ENCODE data around the gene KLK6. TPM values are rescaled to one million over a fixed set of nuclear protein-coding genes. Genes with fewer than 3 reads are reported as not detected.

KLK6 gene
- total RNA-seq, 1 donor from 2014 or later: not detected

DNA sequence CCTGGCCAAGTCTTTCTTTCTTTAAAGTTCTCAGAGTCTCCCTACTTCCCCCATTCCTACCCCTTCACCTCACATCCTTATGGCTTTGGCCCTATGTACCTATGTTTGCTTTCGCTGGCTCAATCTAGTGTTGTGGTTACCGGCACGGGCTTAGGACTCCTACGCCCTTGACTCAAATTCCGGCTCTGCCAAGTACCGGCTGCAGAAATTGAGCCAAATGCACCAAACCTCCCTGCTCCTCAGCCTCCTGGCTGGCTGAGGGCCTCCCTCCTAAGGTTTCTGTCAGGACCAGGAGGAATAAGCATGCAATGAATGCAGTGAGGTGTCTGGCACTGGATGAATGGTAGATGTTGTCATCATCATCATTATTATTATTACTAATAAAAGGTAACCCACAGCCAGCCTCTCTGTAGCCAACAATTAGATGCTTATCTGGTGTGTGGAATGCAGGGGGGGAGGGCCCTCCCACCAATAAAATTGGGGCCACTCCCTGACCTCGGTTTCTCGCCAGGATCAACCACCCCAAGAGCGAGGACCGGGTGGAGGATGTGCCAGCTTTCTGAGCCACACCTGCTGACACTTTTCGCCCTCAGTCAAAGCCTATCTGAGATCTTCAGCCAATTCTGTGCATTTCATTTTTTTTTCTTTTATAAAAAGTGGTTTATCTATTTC lies 37.2 kb downstream of the KLK6 start:
- H3K27ac ChIP-seq: no peak overlapping the region
- peak; percentile 75 for ATAC-seq
- H3K9me3 ChIP-seq: no peaks in the 10 kb centered on the region
- intact Hi-C loops (cut with DNase I): no loop called here
- H3K27me3 ChIP-seq: peaks cover 32% of the 10 kb centered on the region
- H3K4me1 ChIP-seq: no peaks in the 10 kb centered on the region
- no peak for DNase-seq
- no peak overlapping the region for H3K4me3 ChIP-seq
- no peak for TF ChIP-seq CTCF (IDR thresholded peaks at IDR 0.05)
- H3K36me3 ChIP-seq: no peaks in the 10 kb centered on the region

- no peaks in the 10 kb centered on the region for H3K4me1 ChIP-seq
- H3K27ac ChIP-seq: no peak overlapping the region
- ATAC-seq (no peak), DNase-seq (no peak)
- intact Hi-C loops (cut with DNase I): no loop called here
- no peaks in the 10 kb centered on the region for H3K36me3 ChIP-seq
- H3K9me3 ChIP-seq: no peaks in the 10 kb centered on the region
- no peak for TF ChIP-seq CTCF (IDR thresholded peaks at IDR 0.05)
- H3K4me3 ChIP-seq: no peak overlapping the region
- peaks cover 40% of the 10 kb centered on the region for H3K27me3 ChIP-seq
Observed at GRCh38 chr19:50931023-50931422, 38.4 kb downstream of the KLK6 start.

GRCh38 chr19:50928831-50929230 lies 40.6 kb downstream of the KLK6 start:
- no peak overlapping the region for H3K4me3 ChIP-seq
- no peaks in the 10 kb centered on the region for H3K36me3 ChIP-seq
- H3K27me3 ChIP-seq: peaks cover 41% of the 10 kb centered on the region
- DNase-seq: no peak
- H3K9me3 ChIP-seq: no peaks in the 10 kb centered on the region
- ATAC-seq: no peak
- no peak for TF ChIP-seq CTCF (IDR thresholded peaks at IDR 0.05)
- intact Hi-C loops (cut with DNase I): no loop called here
- H3K4me1 ChIP-seq: no peaks in the 10 kb centered on the region
- no peak overlapping the region for H3K27ac ChIP-seq

DNA sequence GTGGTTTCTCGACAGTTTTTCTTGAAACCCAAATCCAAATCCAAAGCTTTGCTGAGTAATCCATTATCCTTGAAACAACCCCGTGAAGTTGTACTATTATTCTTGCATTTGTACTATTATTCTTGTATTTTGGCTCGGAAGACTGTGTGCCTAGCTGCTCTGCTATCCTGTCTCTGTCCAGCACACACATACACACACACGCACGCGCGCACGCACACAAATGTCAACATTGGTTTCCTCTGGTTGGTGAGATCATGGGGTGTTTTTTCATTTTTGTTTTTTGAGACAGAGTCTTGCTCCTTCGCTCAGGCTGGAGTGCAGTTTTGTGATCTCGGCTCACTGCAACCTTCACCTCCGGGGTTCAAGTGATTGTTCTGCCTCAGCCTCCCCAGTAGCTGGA lies 43.2 kb downstream of the KLK6 start:
- ATAC-seq: no peak
- no peak for DNase-seq
- H3K4me3 ChIP-seq: no peak overlapping the region
- H3K9me3 ChIP-seq: no peaks in the 10 kb centered on the region
- no peak overlapping the region for H3K27ac ChIP-seq
- H3K4me1 ChIP-seq: no peaks in the 10 kb centered on the region
- peaks cover 53% of the 10 kb centered on the region for H3K27me3 ChIP-seq
- no peak for TF ChIP-seq CTCF (IDR thresholded peaks at IDR 0.05)
- intact Hi-C loops (cut with DNase I): no loop called here
- H3K36me3 ChIP-seq: no peaks in the 10 kb centered on the region

- Histone ChIP-seq H3K27ac (no peak overlapping the region), H3K4me3 (no peak overlapping the region), H3K27me3 (peaks cover 53% of the 10 kb centered on the region), H3K4me1 (no peaks in the 10 kb centered on the region), H3K9me3 (no peaks in the 10 kb centered on the region), H3K36me3 (no peaks in the 10 kb centered on the region)
- intact Hi-C loops (cut with DNase I): no loop called here
- TF ChIP-seq CTCF (IDR thresholded peaks at IDR 0.05): no peak
- no peak for DNase-seq
- no peak for ATAC-seq
Observed at GRCh38 chr19:50925734-50926133, 43.7 kb downstream of the KLK6 start.

DNA sequence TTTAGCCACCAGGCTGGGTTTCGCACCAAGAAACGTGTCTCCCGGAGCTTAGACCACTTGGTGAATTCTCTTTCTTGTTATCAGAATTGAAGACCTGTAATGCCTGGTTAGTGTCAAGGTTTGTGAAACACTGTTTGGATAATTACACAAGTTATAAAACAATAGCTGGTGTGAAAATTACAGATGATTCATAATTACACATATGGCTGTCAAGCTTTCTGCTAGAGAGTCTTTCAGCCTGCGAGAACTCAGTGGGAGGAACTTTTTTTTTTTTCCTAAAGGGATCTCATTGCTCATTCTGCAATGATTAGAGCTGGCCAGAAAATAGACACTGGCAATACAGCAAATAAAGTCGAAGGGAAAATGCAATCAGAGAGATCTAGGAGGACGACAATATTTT lies 44.8 kb downstream of the KLK6 start:
- Histone ChIP-seq H3K27me3 (peaks cover 53% of the 10 kb centered on the region), H3K4me3 (no peak overlapping the region), H3K27ac (no peak overlapping the region), H3K9me3 (no peaks in the 10 kb centered on the region), H3K4me1 (no peaks in the 10 kb centered on the region), H3K36me3 (no peaks in the 10 kb centered on the region)
- ATAC-seq (no peak), DNase-seq (no peak)
- TF ChIP-seq CTCF (IDR thresholded peaks at IDR 0.05): no peak
- intact Hi-C loops (cut with DNase I): no loop called here
